ENCODE results near the gene PPM1M.

PPM1M gene

GRCh38 chr3:52213901-52214300 is 31.7 kb upstream of the PPM1M start:
- TF ChIP-seq CTCF (IDR thresholded peaks at IDR 0.05; ENCODE audit: low read depth, low read length, missing control alignments), result no peak
- in situ Hi-C loops (cut with HindIII; ENCODE audit: low sequenced_read_pairs), result no loop called here
- no peak overlapping the region for H3K4me3 ChIP-seq (ENCODE audit: low read depth, low read length)
- DNase-seq (ENCODE audit: low read depth), result no peak

GRCh38 chr3:52215351-52215750 is 30.2 kb upstream of the PPM1M start:
- in situ Hi-C loops (cut with HindIII; ENCODE audit: low sequenced_read_pairs), result no loop called here
- no peak overlapping the region for H3K4me3 ChIP-seq (ENCODE audit: low read depth, low read length)
- TF ChIP-seq CTCF (IDR thresholded peaks at IDR 0.05; ENCODE audit: low read depth, low read length, missing control alignments), result no peak
- no peak for DNase-seq (ENCODE audit: low read depth)

GRCh38 chr3:52216585-52217408 is 28.8 kb upstream of the PPM1M start:
- no peak overlapping the region for H3K4me3 ChIP-seq (ENCODE audit: low read depth, low read length)
- DNase-seq (ENCODE audit: low read depth), result peak; percentile 49
- TF ChIP-seq CTCF (IDR thresholded peaks at IDR 0.05; ENCODE audit: low read depth, low read length, missing control alignments), result no peak
- in situ Hi-C loops (cut with HindIII; ENCODE audit: low sequenced_read_pairs), result no loop called here

- DNase-seq (ENCODE audit: low read depth), result no peak
- H3K4me3 ChIP-seq (ENCODE audit: low read depth, low read length), result no peak overlapping the region
- in situ Hi-C loops (cut with HindIII; ENCODE audit: low sequenced_read_pairs), result no loop called here
- no peak for TF ChIP-seq CTCF (IDR thresholded peaks at IDR 0.05; ENCODE audit: low read depth, low read length, missing control alignments)
These were observed 28.2 kb upstream of the PPM1M start for GRCh38 chr3:52217409-52217805.

- no peak for DNase-seq (ENCODE audit: low read depth)
- in situ Hi-C loops (cut with HindIII; ENCODE audit: low sequenced_read_pairs), result no loop called here
- TF ChIP-seq CTCF (IDR thresholded peaks at IDR 0.05; ENCODE audit: low read depth, low read length, missing control alignments), result no peak
- H3K4me3 ChIP-seq (ENCODE audit: low read depth, low read length), result no peak overlapping the region
These were observed 27.5 kb upstream of the PPM1M start for GRCh38 chr3:52218026-52218425.

- no peak for TF ChIP-seq CTCF (IDR thresholded peaks at IDR 0.05; ENCODE audit: low read depth, low read length, missing control alignments)
- no peak for DNase-seq (ENCODE audit: low read depth)
- in situ Hi-C loops (cut with HindIII; ENCODE audit: low sequenced_read_pairs), result no loop called here
- no peak overlapping the region for H3K4me3 ChIP-seq (ENCODE audit: low read depth, low read length)
These were observed 27.1 kb upstream of the PPM1M start for GRCh38 chr3:52218454-52218853.
